IPS-NIHi11 (cell line): Measurements from ENCODE around the gene MFRP.

Experiments
- DNase-seq: peaks from one replicate; pipeline ENCODE4 v3.0.0; 2012; ENCODE audit warnings: mixed read lengths, low spot score

The MFRP gene

DNA sequence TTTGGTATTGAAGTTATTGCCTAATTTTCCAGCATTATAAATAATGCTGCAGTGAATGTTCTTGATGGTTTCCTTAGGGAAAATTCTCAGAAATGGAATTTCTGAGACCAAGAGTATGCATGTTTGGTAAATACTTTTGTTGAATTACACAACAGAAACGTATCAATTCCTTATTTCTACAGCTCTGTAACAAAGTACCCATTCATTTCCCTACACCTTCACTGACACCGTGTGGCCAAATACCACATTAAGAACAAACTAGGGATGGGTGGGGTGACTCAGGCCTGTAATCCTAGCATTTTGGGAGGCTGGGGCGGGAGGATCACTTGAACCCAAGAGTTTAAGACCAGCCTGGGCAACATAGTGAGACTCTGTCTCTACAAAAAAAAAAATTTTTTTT lies 51.3 kb downstream of the MFRP start:
- DNase-seq: no peak

DNA sequence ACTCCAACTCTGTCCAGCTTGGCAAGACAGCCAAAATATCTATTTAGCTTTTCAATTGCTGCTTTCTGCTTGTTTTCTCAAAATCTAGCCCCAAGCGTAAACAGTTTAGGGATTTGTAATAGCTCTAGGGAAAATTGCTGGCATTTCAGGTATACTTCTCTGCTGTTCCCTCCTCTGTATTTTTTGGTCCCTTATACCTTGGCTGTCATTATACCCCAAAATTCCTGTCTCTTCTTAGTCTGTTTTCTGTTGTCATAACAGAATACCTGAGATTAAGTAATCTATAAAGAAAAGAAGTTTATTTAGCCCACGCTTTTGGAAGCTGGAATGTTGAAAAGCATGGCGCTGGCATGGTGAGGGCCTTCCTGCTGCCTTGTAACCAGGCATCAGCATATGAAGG lies 53.0 kb downstream of the MFRP start:
- no peak for DNase-seq

DNA sequence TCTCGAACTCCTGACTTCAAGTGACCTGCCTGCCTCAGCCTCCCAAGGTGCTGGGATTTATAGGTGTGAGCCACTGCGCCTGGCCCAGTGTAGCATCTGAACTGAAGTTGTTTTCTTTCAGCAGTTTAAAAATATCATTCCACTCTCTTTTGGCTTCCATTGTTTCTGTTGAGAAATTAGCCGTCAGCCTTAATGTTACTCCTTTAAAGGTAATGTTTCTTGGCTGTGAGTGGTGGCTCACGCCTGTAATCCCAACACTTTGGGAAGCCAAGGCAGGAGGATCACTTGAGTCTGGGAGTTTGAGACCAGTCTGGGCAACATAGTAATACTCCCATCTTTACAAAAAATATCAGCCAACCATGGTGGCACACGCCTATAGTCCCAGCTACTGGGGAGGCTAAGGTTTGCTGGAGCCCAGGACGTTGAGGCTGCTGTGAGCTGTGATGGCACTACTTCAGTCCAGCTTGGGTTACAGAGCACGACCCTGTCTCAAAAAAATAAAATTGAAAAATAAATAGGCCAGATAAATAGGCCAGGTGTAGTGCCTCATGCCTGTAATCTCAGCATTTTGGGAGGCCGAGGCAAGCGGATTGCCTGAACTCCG lies 55.5 kb downstream of the MFRP start:
- DNase-seq: no peak
